IMR-90 (cell line): Measurements from ENCODE around the gene ACOX2. TPM values are rescaled to one million over a fixed set of nuclear protein-coding genes. Genes with fewer than 3 reads are reported as not detected.
A peak's percentile ranks its signal among the peaks of the same experiment; 100 is the strongest.

Source experiments
- ATAC-seq: fragments of 200-7000 bp; cut with Tn5 transposase; 2 replicates; pipeline ENCODE4 v1.9.1; 2020; ENCODE audit warnings: low read depth, mild to moderate bottlenecking, moderate library complexity
- BruUV-seq: library from RNA; stranded (reverse); fragments of 400-500 nt; replicated peaks from 2 replicates; lab custom pipeline; 2021; lab: Mats Ljungman, UMichigan
- CTCF ChIA-PET: fragments of 300-600 bp; formaldehyde crosslinking; extraction: SDS; loops from one replicate; lab custom pipeline; 2021; ENCODE audit warnings: antibody characterized with exemption; lab: Yijun Ruan, JAX
- POLR2A ChIA-PET: fragments of 300-600 bp; sonication (Branson Sonifier 250); formaldehyde crosslinking; loops from one replicate; lab custom pipeline; 2022; ENCODE audit warnings: antibody characterized with exemption; ENCODE audit not compliant: unreplicated experiment; lab: Charles Lee
- DNase-seq: peaks from one replicate; pipeline ENCODE4 v3.0.0; 2013
- H2AFZ ChIP-seq: replicated peaks from 2 replicates; pipeline ENCODE3; 2013; ENCODE audit warnings: low read length, mild to moderate bottlenecking; ENCODE audit not compliant: poor library complexity
- H2AK5ac ChIP-seq: 2 replicates; pipeline ENCODE4 v1.6.1; 2013; ENCODE audit warnings: low read depth, low read length, inconsistent platforms
- H2AK9ac ChIP-seq: replicated peaks from 2 replicates; pipeline ENCODE3; 2013; ENCODE audit warnings: mild to moderate bottlenecking, low read depth, low read length, moderate library complexity; ENCODE audit not compliant: poor library complexity
- H2BK120ac ChIP-seq: 2 replicates; pipeline ENCODE4 v1.6.1; 2013; ENCODE audit warnings: low read depth, low read length, inconsistent platforms
- H2BK15ac ChIP-seq: 3 replicates; pipeline ENCODE4 v1.6.1; 2013; ENCODE audit warnings: low read depth, low read length, inconsistent platforms
- H2BK20ac ChIP-seq: 2 replicates; pipeline ENCODE4 v1.6.1; 2013; ENCODE audit warnings: low read depth, mild to moderate bottlenecking, inconsistent platforms, low read length, moderate library complexity
- H2BK5ac ChIP-seq: 2 replicates; pipeline ENCODE4 v1.6.1; 2013; ENCODE audit warnings: mild to moderate bottlenecking, low read depth, low read length, inconsistent platforms; ENCODE audit not compliant: poor library complexity, severe bottlenecking
- H3K14ac ChIP-seq: replicated peaks from 2 replicates; pipeline ENCODE4 v1.6.1; 2013; ENCODE audit warnings: low read depth, low read length, inconsistent platforms
- H3K18ac ChIP-seq: 2 replicates; pipeline ENCODE4 v1.6.1; 2013; ENCODE audit warnings: low read depth, low read length, control low read depth
- H3K23ac ChIP-seq: 2 replicates; pipeline ENCODE4 v1.6.1; 2013; ENCODE audit warnings: low read depth, low read length, inconsistent platforms
- H3K27ac ChIP-seq: 2 replicates; pipeline ENCODE4 v1.5.1; 2013; ENCODE audit warnings: mild to moderate bottlenecking, control low read depth, low read length; ENCODE audit not compliant: insufficient read depth
- H3K27me3 ChIP-seq: 2 replicates; pipeline ENCODE4 v1.6.1; 2013; ENCODE audit warnings: low read length; ENCODE audit not compliant: control insufficient read depth, insufficient read depth
- H3K36me3 ChIP-seq: 2 replicates; pipeline ENCODE4 v1.6.1; 2013; ENCODE audit warnings: low read length, mixed read lengths; ENCODE audit not compliant: control insufficient read depth, insufficient read depth
- H3K4ac ChIP-seq: 2 replicates; pipeline ENCODE4 v1.6.1; 2013; ENCODE audit warnings: low read depth, low read length, inconsistent platforms
- H3K4me1 ChIP-seq: 2 replicates; pipeline ENCODE4 v1.6.1; 2013; ENCODE audit warnings: low read length, mixed read lengths; ENCODE audit not compliant: control insufficient read depth, insufficient read depth
- H3K4me2 ChIP-seq: 2 replicates; pipeline ENCODE4 v1.6.1; 2013; ENCODE audit warnings: low read depth, mild to moderate bottlenecking, control low read depth, low read length, moderate library complexity
- H3K4me3 ChIP-seq: 2 replicates; pipeline ENCODE4 v1.5.1; 2013; ENCODE audit warnings: low read depth, mild to moderate bottlenecking, control low read depth, low read length, moderate library complexity; ENCODE audit not compliant: insufficient read depth
- H3K56ac ChIP-seq: 2 replicates; pipeline ENCODE4 v1.6.1; 2013; ENCODE audit warnings: low read length, inconsistent platforms; ENCODE audit not compliant: insufficient read depth; ENCODE audit errors: extremely low read depth
- H3K79me1 ChIP-seq, 2 experiments: 2 replicates each; pipeline ENCODE4 v1.6.1; 2013; ENCODE audit warnings: low read length in 2 of 2, inconsistent platforms in 1 of 2, low read depth in 1 of 2
- H3K9ac ChIP-seq: 2 replicates; pipeline ENCODE4 v1.6.1; 2013; ENCODE audit warnings: low read depth, low read length, control low read depth
- H3K9me1 ChIP-seq: 2 replicates; pipeline ENCODE4 v1.6.1; 2013; ENCODE audit warnings: low read length, inconsistent platforms; ENCODE audit not compliant: insufficient read depth
- H3K9me3 ChIP-seq: 2 replicates; pipeline ENCODE4 v1.6.1; 2013; ENCODE audit warnings: low read length; ENCODE audit not compliant: control insufficient read depth, insufficient read depth
- H4K20me1 ChIP-seq: 2 replicates; pipeline ENCODE4 v1.6.1; 2013; ENCODE audit warnings: low read length, inconsistent platforms; ENCODE audit not compliant: insufficient read depth
- H4K5ac ChIP-seq: 2 replicates; pipeline ENCODE4 v1.6.1; 2013; ENCODE audit warnings: mild to moderate bottlenecking, low read depth, low read length, control low read depth
- H4K8ac ChIP-seq, 2 experiments: 2 replicates each; pipeline ENCODE4 v1.6.1; 2013; ENCODE audit warnings: low read depth in 2 of 2, low read length in 2 of 2, control low read depth in 1 of 2, inconsistent platforms in 1 of 2
- H4K91ac ChIP-seq: 2 replicates; pipeline ENCODE4 v1.6.1; 2013; ENCODE audit warnings: low read depth, low read length, inconsistent platforms; ENCODE audit not compliant: insufficient read depth
- BHLHE40 ChIP-seq: fragments of 150-350 bp; IDR thresholded peaks from 2 replicates; pipeline ENCODE4 v1.6.1; 2016; ENCODE audit warnings: mild to moderate bottlenecking, low read depth, low read length
- CEBPB ChIP-seq: IDR thresholded peaks from 2 replicates; pipeline ENCODE4 v1.6.1; 2012; ENCODE audit warnings: low read depth, low read length, improper control_type of control experiment
- CHD1 ChIP-seq: IDR thresholded peaks from 2 replicates; pipeline ENCODE4 v1.6.1; 2012; ENCODE audit warnings: low read depth, low read length, improper control_type of control experiment
- FOS ChIP-seq: fragments of 150-350 bp; IDR thresholded peaks from 2 replicates; pipeline ENCODE4 v1.6.1; 2016; ENCODE audit warnings: low read depth, low read length
- MAFK ChIP-seq: IDR thresholded peaks from 2 replicates; pipeline ENCODE4 v1.6.1; 2012; ENCODE audit warnings: low read depth, low read length, improper control_type of control experiment
- MAZ ChIP-seq: IDR thresholded peaks from 2 replicates; pipeline ENCODE4 v1.6.1; 2012; ENCODE audit warnings: low read depth, mild to moderate bottlenecking, low read length, improper control_type of control experiment, moderate library complexity, borderline replicate concordance
- MXI1 ChIP-seq: IDR thresholded peaks from 2 replicates; pipeline ENCODE4 v1.6.1; 2012; ENCODE audit warnings: low read depth, mild to moderate bottlenecking, low read length, moderate library complexity, borderline replicate concordance
- NFE2L2 ChIP-seq: fragments of 150-350 bp; IDR thresholded peaks from 2 replicates; pipeline ENCODE4 v1.6.1; 2016; ENCODE audit warnings: low read depth, mild to moderate bottlenecking, low read length
- POLR2A ChIP-seq: IDR thresholded peaks from 2 replicates; pipeline ENCODE4 v1.6.1; 2012; ENCODE audit warnings: mild to moderate bottlenecking, low read depth, low read length
- RAD21 ChIP-seq: IDR thresholded peaks from 2 replicates; pipeline ENCODE4 v1.6.1; 2012; ENCODE audit warnings: low read length, improper control_type of control experiment
- RCOR1 ChIP-seq: IDR thresholded peaks from 2 replicates; pipeline ENCODE4 v1.6.1; 2012; ENCODE audit warnings: mild to moderate bottlenecking, low read length, improper control_type of control experiment; ENCODE audit not compliant: insufficient replicate concordance
- RFX5 ChIP-seq: IDR thresholded peaks from 2 replicates; pipeline ENCODE4 v1.8.0; 2012; ENCODE audit warnings: low read depth, mild to moderate bottlenecking, low read length, moderate library complexity
- SMC3 ChIP-seq: fragments of 150-350 bp; IDR thresholded peaks from 2 replicates; pipeline ENCODE4 v1.6.1; 2016; ENCODE audit warnings: low read depth, mild to moderate bottlenecking, antibody characterized with exemption, low read length, moderate library complexity
- WGBS, 2 experiments: methylation state at CpG; one replicate each; pipeline versions ENCODE4 v1.1.5 to v1.1.7; 2013; ENCODE audit warnings: missing lambda C conversion rate in 2 of 2; ENCODE audit not compliant: insufficient read length in 1 of 2; ENCODE audit errors: extremely low coverage in 2 of 2; 5-methylcytosine and 5-hydroxymethylcytosine counted together
- dilution Hi-C: fragments of 300-500 bp; cut with HindIII; formaldehyde crosslinking; loops from one replicate; pipeline ENCODE4 v1.14.3; 2018; ENCODE audit warnings: low sequenced_read_pairs; ENCODE audit not compliant: unreplicated experiment
- in situ Hi-C: fragments of 300-500 bp; cut with MboI; formaldehyde crosslinking; loops from 3 replicates; pipeline ENCODE4 v1.14.3; 2019; ENCODE audit warnings: low sequenced_read_pairs, inconsistent platforms, mixed read lengths
- intact Hi-C: fragments of 100-400 bp; cut with micrococcal nuclease; formaldehyde crosslinking; loops from 2 replicates; pipeline ENCODE4 v1.10.0; 2022
- polyA plus RNA-seq, 3 experiments: library from polyadenylated mRNA; depleted of rRNA; stranded (reverse); fragments of >200 nt; gene quantifications; 2 replicates each; pipeline ENCODE4 v1.2.3, GENCODE V29; 2012; ENCODE audit warnings: low replicate concordance in 1 of 3
- total RNA-seq: library from RNA; depleted of rRNA; stranded (reverse); fragments of >200 nt; gene quantifications from 2 replicates; pipeline ENCODE4 v1.2.3, GENCODE V29; 2012
- TF ChIP-seq, protein P1 (sequence below): fragments of 150-350 bp; IDR thresholded peaks from 2 replicates; pipeline ENCODE4 v1.6.1; 2017; ENCODE audit warnings: mild to moderate bottlenecking, antibody characterized with exemption, low read length, low read depth
- TF ChIP-seq, protein P2 (sequence below): fragments of 150-350 bp; IDR thresholded peaks from 2 replicates; pipeline ENCODE4 v1.6.1; 2016; ENCODE audit warnings: low read depth, mild to moderate bottlenecking, low read length, moderate library complexity, borderline replicate concordance
- TF ChIP-seq, protein P3 (sequence below): conservative IDR thresholded peaks from 2 replicates; pipeline ENCODE4 v1.5.1; 2012; ENCODE audit warnings: mild to moderate bottlenecking, low read depth, low read length, improper control_type of control experiment

The ACOX2 gene
- total and polyA plus RNA-seq, 2 of the 4 experiments (the other 2 are of a cell fraction) = 15.6 to 32.9 TPM

DNA sequence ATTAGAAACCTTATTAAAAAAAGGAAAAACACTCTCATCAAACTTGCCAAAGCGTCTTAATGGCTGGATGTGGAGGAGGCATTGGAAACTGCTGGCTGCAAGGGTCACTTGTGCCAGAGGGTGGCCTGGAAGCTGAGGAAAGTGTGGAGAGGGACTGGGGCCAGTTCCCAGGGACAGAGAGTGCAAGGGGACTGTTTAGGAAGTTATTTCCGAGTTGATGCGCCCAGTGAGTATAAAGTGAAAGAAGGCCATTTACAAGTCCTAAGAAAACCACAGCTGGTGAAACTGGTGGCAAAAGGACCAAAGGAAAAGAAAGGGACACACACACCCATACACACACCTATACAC, 52.3 kb downstream of the ACOX2 start:
- intact Hi-C loops = no loop called here
- Histone ChIP-seq H3K23ac (no peak overlapping the region), H3K4me2 (no peak overlapping the region), H3K4ac (no peak overlapping the region), H3K9me3 (peaks cover 5% of the 10 kb centered on the region), H4K5ac (no peak overlapping the region), H3K9ac (no peak overlapping the region), H4K91ac (no peak overlapping the region), H2BK120ac (no peak overlapping the region), H3K36me3 (no peaks in the 10 kb centered on the region), H3K27ac (no peak overlapping the region), H2BK20ac (no peak overlapping the region), H4K8ac (no peak overlapping the region), H3K14ac (no peak overlapping the region), H3K9me1 (peaks cover 15% of the 10 kb centered on the region), H3K4me3 (no peak overlapping the region), H4K20me1 (no peaks in the 10 kb centered on the region), H2AK9ac (no peak overlapping the region), H3K56ac (no peak overlapping the region), H3K79me1 (no peaks in the 10 kb centered on the region), H3K18ac (no peak overlapping the region), H3K4me1 (peaks cover 8% of the 10 kb centered on the region), H3K27me3 (no peaks in the 10 kb centered on the region), H2BK5ac (no peak overlapping the region), H2AFZ (peak overlapping the region; percentile 37), H2AK5ac (no peak overlapping the region), H2BK15ac (no peak overlapping the region)
- DNase-seq (no peak), ATAC-seq (no peak)
- no TSS peak for BruUV-seq
- WGBS, 2 experiments = no CpG with 5 or more reads among the region's 3 CpGs
- CTCF ChIA-PET = interaction anchor here (0.6 kb wide), 1 partner anchor 11 kb away, joined by 3 read pairs; no protein-coding TSS in a partner anchor
- dilution Hi-C loops = no loop called here
- TF ChIP-seq MAZ (no peak), BHLHE40 (no peak), MXI1 (no peak), MAFK (no peak), RCOR1 (no peak), NFE2L2 (no peak), RFX5 (no peak), SMC3 (no peak), POLR2A (no peak), CEBPB (no peak), RAD21 (no peak), CHD1 (no peak), FOS (no peak)
- TF ChIP-seq, protein P1, sequence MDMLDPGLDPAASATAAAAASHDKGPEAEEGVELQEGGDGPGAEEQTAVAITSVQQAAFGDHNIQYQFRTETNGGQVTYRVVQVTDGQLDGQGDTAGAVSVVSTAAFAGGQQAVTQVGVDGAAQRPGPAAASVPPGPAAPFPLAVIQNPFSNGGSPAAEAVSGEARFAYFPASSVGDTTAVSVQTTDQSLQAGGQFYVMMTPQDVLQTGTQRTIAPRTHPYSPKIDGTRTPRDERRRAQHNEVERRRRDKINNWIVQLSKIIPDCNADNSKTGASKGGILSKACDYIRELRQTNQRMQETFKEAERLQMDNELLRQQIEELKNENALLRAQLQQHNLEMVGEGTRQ = no peak
- TF ChIP-seq, protein P2, sequence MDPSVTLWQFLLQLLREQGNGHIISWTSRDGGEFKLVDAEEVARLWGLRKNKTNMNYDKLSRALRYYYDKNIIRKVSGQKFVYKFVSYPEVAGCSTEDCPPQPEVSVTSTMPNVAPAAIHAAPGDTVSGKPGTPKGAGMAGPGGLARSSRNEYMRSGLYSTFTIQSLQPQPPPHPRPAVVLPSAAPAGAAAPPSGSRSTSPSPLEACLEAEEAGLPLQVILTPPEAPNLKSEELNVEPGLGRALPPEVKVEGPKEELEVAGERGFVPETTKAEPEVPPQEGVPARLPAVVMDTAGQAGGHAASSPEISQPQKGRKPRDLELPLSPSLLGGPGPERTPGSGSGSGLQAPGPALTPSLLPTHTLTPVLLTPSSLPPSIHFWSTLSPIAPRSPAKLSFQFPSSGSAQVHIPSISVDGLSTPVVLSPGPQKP = no peak
- TF ChIP-seq, protein P3, sequence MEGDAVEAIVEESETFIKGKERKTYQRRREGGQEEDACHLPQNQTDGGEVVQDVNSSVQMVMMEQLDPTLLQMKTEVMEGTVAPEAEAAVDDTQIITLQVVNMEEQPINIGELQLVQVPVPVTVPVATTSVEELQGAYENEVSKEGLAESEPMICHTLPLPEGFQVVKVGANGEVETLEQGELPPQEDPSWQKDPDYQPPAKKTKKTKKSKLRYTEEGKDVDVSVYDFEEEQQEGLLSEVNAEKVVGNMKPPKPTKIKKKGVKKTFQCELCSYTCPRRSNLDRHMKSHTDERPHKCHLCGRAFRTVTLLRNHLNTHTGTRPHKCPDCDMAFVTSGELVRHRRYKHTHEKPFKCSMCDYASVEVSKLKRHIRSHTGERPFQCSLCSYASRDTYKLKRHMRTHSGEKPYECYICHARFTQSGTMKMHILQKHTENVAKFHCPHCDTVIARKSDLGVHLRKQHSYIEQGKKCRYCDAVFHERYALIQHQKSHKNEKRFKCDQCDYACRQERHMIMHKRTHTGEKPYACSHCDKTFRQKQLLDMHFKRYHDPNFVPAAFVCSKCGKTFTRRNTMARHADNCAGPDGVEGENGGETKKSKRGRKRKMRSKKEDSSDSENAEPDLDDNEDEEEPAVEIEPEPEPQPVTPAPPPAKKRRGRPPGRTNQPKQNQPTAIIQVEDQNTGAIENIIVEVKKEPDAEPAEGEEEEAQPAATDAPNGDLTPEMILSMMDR = no peak
- POLR2A ChIA-PET = no interaction called here
- in situ Hi-C loops = no loop called here
